ENCODE results near the gene CLMN.

Gene CLMN

DNA sequence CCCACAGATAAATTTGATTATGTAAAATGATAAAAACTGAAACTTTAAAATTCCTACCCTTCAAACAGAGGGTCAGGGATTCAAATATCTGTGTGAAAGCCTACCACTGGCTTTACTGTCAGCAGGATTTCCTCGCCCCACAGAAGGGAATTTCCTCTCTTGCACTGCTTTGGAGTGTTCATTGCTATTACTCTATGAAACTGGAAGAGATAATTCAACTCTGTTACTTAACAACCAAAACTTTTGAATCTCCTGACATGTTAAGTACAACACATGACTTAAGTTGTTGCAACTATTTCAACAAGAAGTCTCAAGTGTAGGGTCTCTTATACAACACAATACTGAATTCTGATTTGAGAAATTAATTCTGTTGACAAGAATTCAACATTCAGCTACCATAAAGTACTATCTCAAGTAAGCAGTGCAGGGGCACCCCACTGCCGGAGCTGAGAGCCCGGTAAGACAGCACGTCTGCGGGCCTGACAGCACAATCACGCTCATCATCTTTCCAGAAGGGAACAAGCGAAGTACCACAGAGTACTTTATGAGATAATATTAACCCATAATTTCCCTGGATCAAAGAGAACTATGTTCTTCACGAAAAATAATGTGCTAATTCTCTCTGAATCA, 185.3 kb downstream of the CLMN start:
- DNase-seq (ENCODE audit: low read depth) = no peak

DNA sequence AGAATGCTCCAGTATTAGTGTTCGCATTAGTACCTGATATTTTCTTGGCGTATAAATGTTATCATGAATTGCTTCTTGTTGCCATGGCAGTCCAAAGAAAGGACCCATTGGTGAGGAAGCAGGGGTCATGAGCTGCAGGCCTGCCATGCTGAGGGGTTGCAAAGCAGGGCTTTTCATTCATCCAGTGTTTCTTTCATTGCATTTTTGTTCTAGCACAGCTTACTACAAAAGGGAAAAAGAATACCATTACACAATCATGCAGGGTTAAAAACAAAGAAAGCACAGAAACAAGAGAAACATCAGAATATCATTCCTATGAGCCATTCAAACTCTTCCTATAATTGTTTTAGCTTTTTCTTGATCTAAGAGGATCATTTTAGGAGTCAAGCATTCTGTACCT, 186.4 kb downstream of the CLMN start:
- DNase-seq (ENCODE audit: low read depth) = no peak

DNA sequence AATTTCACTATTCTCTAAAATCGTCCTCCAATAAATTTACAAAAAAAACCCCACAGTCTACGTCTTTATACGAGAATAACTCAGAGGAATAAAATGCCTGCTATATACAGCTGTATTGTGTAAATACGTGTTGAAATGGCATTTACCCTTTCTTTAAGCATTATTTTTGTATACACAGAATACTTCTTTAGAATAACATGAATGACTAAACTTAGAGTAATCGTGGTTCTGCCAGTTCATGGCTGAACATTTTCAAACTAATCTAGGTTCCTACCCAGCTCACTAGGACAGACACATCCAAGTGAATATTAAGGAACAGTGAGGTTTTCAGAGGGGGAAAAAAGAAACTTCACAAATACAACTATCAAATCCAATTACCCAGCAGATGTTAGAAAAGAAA, 186.9 kb downstream of the CLMN start:
- DNase-seq (ENCODE audit: low read depth) = no peak

Measured in EH (cell line).